ENCODE measurements around the gene C12orf75.
"Not testable (repeated sequence)": the region's sequence is repeated elsewhere in the genome, so short reads cannot be mapped to it uniquely, and the experiment has no call there.

C12orf75 gene

DNA sequence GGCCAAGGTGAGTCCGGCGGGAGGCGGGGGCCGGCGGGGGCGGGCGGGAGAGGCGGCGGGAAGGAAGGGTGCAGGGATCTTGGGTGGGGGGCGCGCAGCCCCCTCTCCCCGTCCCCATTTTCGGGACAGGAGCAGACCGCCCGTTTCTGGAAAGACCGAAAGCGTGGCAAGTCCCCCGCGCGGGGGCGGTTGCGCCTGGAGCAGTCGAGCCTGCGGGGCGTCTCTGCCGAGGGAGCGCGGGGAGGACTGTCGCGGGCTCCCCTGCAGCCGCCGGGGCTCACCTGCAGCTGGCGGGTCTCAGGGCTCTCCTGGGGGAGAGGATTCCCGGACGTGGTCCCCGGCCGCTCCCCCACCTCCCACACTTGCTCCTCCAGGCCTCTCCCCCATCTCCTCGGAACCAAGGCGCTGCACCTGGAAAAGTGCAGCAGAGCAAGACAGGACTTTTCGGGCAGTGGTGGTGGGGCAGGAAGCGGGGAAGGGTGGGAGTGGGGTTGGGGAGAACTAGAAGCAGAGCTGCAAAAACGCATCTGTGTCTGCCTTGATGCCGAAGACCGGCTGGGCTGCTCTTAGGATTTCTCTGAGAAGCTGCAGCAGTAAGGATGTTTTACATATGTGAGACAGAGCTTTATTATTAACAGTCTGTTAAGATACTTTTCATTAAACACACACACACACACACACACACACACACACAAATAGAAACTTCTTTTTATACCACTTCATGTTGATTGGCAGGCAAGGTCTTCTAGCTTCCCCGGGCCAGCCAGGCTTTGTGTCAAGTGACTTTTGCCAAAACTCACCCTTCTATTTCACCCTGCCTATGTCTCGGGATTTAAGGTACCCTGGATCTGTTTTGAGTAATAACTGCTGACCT, 677 bp downstream of the C12orf75 start:
- peak; percentile 41 for DNase-seq (ENCODE audit: extremely low spot score)
- POLR2A ChIA-PET = interaction anchor here (0.7 kb wide), 2 partner anchors 12 to 1412 kb away, joined by 3 read pairs; no protein-coding TSS in a partner anchor
- CTCF ChIA-PET = interaction anchor here (1.2 to 1.6 kb wide), 2 partner anchors 28 to 52 kb away, joined by 4 to 5 read pairs; no protein-coding TSS in a partner anchor
- TF ChIP-seq, protein P1, sequence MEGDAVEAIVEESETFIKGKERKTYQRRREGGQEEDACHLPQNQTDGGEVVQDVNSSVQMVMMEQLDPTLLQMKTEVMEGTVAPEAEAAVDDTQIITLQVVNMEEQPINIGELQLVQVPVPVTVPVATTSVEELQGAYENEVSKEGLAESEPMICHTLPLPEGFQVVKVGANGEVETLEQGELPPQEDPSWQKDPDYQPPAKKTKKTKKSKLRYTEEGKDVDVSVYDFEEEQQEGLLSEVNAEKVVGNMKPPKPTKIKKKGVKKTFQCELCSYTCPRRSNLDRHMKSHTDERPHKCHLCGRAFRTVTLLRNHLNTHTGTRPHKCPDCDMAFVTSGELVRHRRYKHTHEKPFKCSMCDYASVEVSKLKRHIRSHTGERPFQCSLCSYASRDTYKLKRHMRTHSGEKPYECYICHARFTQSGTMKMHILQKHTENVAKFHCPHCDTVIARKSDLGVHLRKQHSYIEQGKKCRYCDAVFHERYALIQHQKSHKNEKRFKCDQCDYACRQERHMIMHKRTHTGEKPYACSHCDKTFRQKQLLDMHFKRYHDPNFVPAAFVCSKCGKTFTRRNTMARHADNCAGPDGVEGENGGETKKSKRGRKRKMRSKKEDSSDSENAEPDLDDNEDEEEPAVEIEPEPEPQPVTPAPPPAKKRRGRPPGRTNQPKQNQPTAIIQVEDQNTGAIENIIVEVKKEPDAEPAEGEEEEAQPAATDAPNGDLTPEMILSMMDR (IDR thresholded peaks at IDR 0.05; ENCODE audit: control extremely low read depth, extremely low read depth, low read depth, missing control alignments) = no peak

DNA sequence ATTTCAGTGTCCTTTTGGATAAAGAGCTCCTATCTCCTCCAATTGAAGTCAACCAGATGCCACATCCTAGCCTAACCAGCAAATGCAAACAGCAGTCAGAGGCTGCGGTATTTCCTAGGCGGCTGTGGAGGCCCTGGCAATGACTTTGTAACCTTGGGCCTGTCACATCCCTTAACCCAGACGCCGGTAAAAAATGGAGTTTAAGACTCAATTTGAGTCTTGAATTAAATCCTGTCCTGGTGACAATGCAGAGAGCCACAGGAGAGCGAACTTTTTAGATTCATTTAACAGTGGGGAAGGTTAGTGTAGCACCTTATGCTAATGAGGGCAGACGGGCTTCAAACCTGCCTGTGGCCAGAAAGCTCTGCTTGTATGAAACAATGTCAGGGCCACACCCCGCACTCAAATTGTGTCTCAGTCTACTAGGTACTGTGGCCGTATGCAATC, 1.3 kb downstream of the C12orf75 start:
- POLR2A ChIA-PET = no interaction called here
- DNase-seq (ENCODE audit: extremely low spot score) = peak; percentile 30

GRCh38 chr12:105332286-105332685, 1.8 kb downstream of the C12orf75 start:
- POLR2A ChIA-PET = not testable (repeated sequence)
- CTCF ChIA-PET = interaction anchor here (0.7 to 2.3 kb wide), 8 partner anchors 11 to 33 kb away, joined by 3 to 7 read pairs (median 4); no protein-coding TSS in a partner anchor

More for the DNA sequence above, 1.3 kb downstream of the C12orf75 start:
- CTCF ChIA-PET = interaction anchor here (1.2 to 1.6 kb wide), 3 partner anchors 15 to 52 kb away, joined by 3 to 5 read pairs (median 4); no protein-coding TSS in a partner anchor
- TF ChIP-seq, protein P1 (IDR thresholded peaks at IDR 0.05; ENCODE audit: control extremely low read depth, extremely low read depth, low read depth, missing control alignments) = no peak

GRCh38 chr12:105332925-105333324, 2.4 kb downstream of the C12orf75 start:
- ChIA-PET POLR2A (no interaction called here), CTCF (interaction anchor here (0.7 to 2.3 kb wide), 7 partner anchors 10 to 32 kb away, joined by 3 to 7 read pairs (median 3); no protein-coding TSS in a partner anchor)
- TF ChIP-seq, protein P1 (IDR thresholded peaks at IDR 0.05; ENCODE audit: control extremely low read depth, extremely low read depth, low read depth, missing control alignments) = no peak
- no peak for DNase-seq (ENCODE audit: extremely low spot score)

More at GRCh38 chr12:105332286-105332685, 1.8 kb downstream of the C12orf75 start:
- not testable (repeated sequence) for DNase-seq (ENCODE audit: extremely low spot score)

GRCh38 chr12:105334001-105334400, 3.5 kb downstream of the C12orf75 start:
- TF ChIP-seq, protein P1 (IDR thresholded peaks at IDR 0.05; ENCODE audit: control extremely low read depth, extremely low read depth, low read depth, missing control alignments) = no peak
- ChIA-PET CTCF (interaction anchor here (0.9 to 2.5 kb wide), 5 partner anchors 9 to 19 kb away, joined by 3 to 8 read pairs (median 7); no protein-coding TSS in a partner anchor), POLR2A (interaction anchor here (0.7 kb wide), 1 partner anchor 73 kb away, joined by 4 read pairs; no protein-coding TSS in a partner anchor)
- no peak for DNase-seq (ENCODE audit: extremely low spot score)

GRCh38 chr12:105334582-105334981, 4.1 kb downstream of the C12orf75 start:
- no peak for DNase-seq (ENCODE audit: extremely low spot score)
- TF ChIP-seq, protein P1 (IDR thresholded peaks at IDR 0.05; ENCODE audit: control extremely low read depth, extremely low read depth, low read depth, missing control alignments) = no peak
- POLR2A ChIA-PET = no interaction called here
- CTCF ChIA-PET = interaction anchor here (0.9 to 2.5 kb wide), 7 partner anchors 13 to 44 kb away, joined by 3 to 9 read pairs (median 3); no protein-coding TSS in a partner anchor

Measured in GM10248 (cell line).